Upper lobe of left lung (tissue), 6 donors: ENCODE data around the gene B4GALNT2. TPM values are rescaled to one million over a fixed set of nuclear protein-coding genes. Genes with fewer than 3 reads are reported as not detected.
A peak's percentile ranks its signal among the peaks of the same experiment; 100 is the strongest.

Source experiments
- ATAC-seq, 2 donors: fragments of 200-7000 bp; cut with Tn5 transposase; one replicate each; pipeline ENCODE4 v1.9.1; 2022; ENCODE audit warnings: mild to moderate bottlenecking in 2 of 2, moderate library complexity in 2 of 2; ENCODE audit not compliant: low FRiP score in 2 of 2
- DNase-seq, 2 donors: peaks; one replicate each; pipeline ENCODE4 v3.0.0-alpha.2; 2019 to 2020
- H3K27ac ChIP-seq, 4 donors: fragments of 200-600 bp; sonication (generic); one replicate each; pipeline ENCODE4 v1.5.1; 2016 to 2019
- H3K27me3 ChIP-seq, 4 donors: fragments of 200-600 bp; sonication (generic); one replicate each; pipeline ENCODE4 v1.5.1; 2017 to 2019
- H3K36me3 ChIP-seq, 4 donors: fragments of 200-600 bp; sonication (generic); one replicate each; pipeline ENCODE4 v1.5.1; 2016 to 2019
- H3K4me1 ChIP-seq, 4 donors: fragments of 200-600 bp; sonication (generic); one replicate each; pipeline ENCODE4 v1.5.1; 2018 to 2019
- H3K4me3 ChIP-seq, 4 donors: fragments of 200-600 bp; sonication (generic); one replicate each; pipeline ENCODE4 v1.5.1; 2017 to 2019; ENCODE audit warnings: mild to moderate bottlenecking in 2 of 4, moderate library complexity in 1 of 4
- H3K9me3 ChIP-seq, 4 donors: fragments of 200-600 bp; sonication (generic); one replicate each; pipeline ENCODE4 v1.5.1; 2018 to 2019
- EP300 ChIP-seq, 4 donors: sonication (generic); formaldehyde crosslinking; IDR thresholded peaks; one replicate each; pipeline ENCODE4 v1.5.1; 2017; ENCODE audit warnings: antibody characterized with exemption in 4 of 4, control low read depth in 2 of 4
- POLR2A ChIP-seq, 4 donors: fragments of 450-650 bp; IDR thresholded peaks; one replicate each; pipeline ENCODE4 v1.5.1; 2016 to 2017; ENCODE audit warnings: antibody characterized with exemption in 4 of 4, mild to moderate bottlenecking in 2 of 4
- POLR2AphosphoS5 ChIP-seq, 2 donors: sonication (generic); formaldehyde crosslinking; IDR thresholded peaks; one replicate each; pipeline ENCODE4 v1.5.1; 2017; ENCODE audit warnings: antibody characterized with exemption in 2 of 2
- WGBS, 2 donors: methylation state at CpG; one replicate each; pipeline ENCODE4 v1.1.5; 2017 to 2018; 5-methylcytosine and 5-hydroxymethylcytosine counted together
- total RNA-seq, 6 donors: library from RNA; depleted of rRNA in 4 of 6; stranded (reverse); fragments of >200 nt in 4 of 6; gene quantifications; one replicate each; pipeline versions ENCODE4 v1.1.0 to v1.2.1, GENCODE V29; 2016 to 2021
- TF ChIP-seq, protein P1 (sequence below), 6 experiments: fragments of 450-650 bp in 4 of 6; fragments of 200-600 bp in 2 of 6; sonication (generic) in 2 of 6; IDR thresholded peaks; one replicate each; pipeline ENCODE4 v1.5.1; 2016 to 2019; ENCODE audit warnings: antibody characterized with exemption in 6 of 6
- donor health status: DM: no; HTN: no; CAD: no; lungs with moderate emphysema.
- donor health status: DM: no; HTN: yes; CAD: no; lungs with severe emphysema.

Gene B4GALNT2
- total RNA-seq, 6 donors from 2014 or later = 0.11 to 1.0 (median 0.16) TPM

DNA sequence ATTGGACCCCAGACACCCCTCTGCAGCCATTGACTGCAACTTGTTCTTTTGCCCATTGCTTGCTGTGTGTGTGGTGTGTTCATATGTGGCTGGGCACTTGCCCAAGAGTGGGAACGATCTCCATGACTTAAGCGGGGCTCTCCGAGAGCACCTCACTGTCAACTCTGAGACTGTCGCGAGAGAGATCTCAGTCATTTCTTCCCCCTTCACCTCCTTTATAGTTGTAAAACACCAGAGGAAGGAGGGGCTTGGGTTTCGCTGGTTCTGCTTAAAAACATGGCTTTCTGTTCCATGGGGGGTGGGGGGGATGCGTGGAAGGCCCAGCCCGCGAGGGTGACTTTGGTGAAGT is 90.6 kb downstream of the B4GALNT2 start:
- no peak overlapping the region for H3K4me3 ChIP-seq
- TF ChIP-seq POLR2AphosphoS5 (IDR thresholded peaks at IDR 0.05) = no peak
- TF ChIP-seq, protein P1, sequence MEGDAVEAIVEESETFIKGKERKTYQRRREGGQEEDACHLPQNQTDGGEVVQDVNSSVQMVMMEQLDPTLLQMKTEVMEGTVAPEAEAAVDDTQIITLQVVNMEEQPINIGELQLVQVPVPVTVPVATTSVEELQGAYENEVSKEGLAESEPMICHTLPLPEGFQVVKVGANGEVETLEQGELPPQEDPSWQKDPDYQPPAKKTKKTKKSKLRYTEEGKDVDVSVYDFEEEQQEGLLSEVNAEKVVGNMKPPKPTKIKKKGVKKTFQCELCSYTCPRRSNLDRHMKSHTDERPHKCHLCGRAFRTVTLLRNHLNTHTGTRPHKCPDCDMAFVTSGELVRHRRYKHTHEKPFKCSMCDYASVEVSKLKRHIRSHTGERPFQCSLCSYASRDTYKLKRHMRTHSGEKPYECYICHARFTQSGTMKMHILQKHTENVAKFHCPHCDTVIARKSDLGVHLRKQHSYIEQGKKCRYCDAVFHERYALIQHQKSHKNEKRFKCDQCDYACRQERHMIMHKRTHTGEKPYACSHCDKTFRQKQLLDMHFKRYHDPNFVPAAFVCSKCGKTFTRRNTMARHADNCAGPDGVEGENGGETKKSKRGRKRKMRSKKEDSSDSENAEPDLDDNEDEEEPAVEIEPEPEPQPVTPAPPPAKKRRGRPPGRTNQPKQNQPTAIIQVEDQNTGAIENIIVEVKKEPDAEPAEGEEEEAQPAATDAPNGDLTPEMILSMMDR (IDR thresholded peaks at IDR 0.05) = no peak
- TF ChIP-seq POLR2A (IDR thresholded peaks at IDR 0.05) = no peak
- no peak for TF ChIP-seq EP300 (IDR thresholded peaks at IDR 0.05)
- WGBS, 2 donors = 33 to 52% methylated on average over 8 to 9 of the region's 9 CpGs
- DNase-seq (no peak), ATAC-seq (no peak)
- no peaks in the 10 kb centered on the region for H3K9me3 ChIP-seq
- peaks cover 0 to 9% (median 6%) of the 10 kb centered on the region in 4 donors for H3K27me3 ChIP-seq
- H3K36me3 ChIP-seq = peaks cover 0 to 31% (median 5%) of the 10 kb centered on the region in 4 donors
- H3K4me1 ChIP-seq = peaks cover 28 to 51% (median 40%) of the 10 kb centered on the region in 4 donors
- no peak overlapping the region for H3K27ac ChIP-seq

GRCh38 chr17:49223517-49224197 is 91.1 kb downstream of the B4GALNT2 start:
- Histone ChIP-seq H3K9me3 (no peaks in the 10 kb centered on the region), H3K4me1 (peaks cover 26 to 48% (median 35%) of the 10 kb centered on the region in 4 donors), H3K27me3 (peaks cover 0 to 9% (median 6%) of the 10 kb centered on the region in 4 donors), H3K36me3 (peaks cover 0 to 31% (median 5%) of the 10 kb centered on the region in 4 donors), H3K27ac (no peak overlapping the region), H3K4me3 (peak overlapping the region in 3 of 4 donors; percentile 16 to 38 (median 20))
- DNase-seq (peak; percentile 56 to 83), ATAC-seq (peak in 1 of 2 donors; percentile 69)
- 6 to 10% methylated on average over 16 to 31 of the region's 31 CpGs for WGBS, 2 donors
- TF ChIP-seq, protein P1 (IDR thresholded peaks at IDR 0.05) = peak; percentile 81 to 93 (median 84)
- TF ChIP-seq POLR2A (IDR thresholded peaks at IDR 0.05) (no peak), POLR2AphosphoS5 (IDR thresholded peaks at IDR 0.05) (no peak), EP300 (IDR thresholded peaks at IDR 0.05) (no peak)

- peaks cover 0 to 25% (median 5%) of the 10 kb centered on the region in 4 donors for H3K36me3 ChIP-seq
- DNase-seq (peak; percentile 36 to 92), ATAC-seq (peak in 1 of 2 donors; percentile 26)
- no peak overlapping the region for H3K27ac ChIP-seq
- no peaks in the 10 kb centered on the region for H3K9me3 ChIP-seq
- 4 to 6% methylated on average over 22 to 29 of the region's 95 CpGs for WGBS, 2 donors
- H3K27me3 ChIP-seq = peaks cover 0 to 9% (median 6%) of the 10 kb centered on the region in 4 donors
- H3K4me1 ChIP-seq = peaks cover 23 to 42% (median 30%) of the 10 kb centered on the region in 4 donors
- H3K4me3 ChIP-seq = peak overlapping the region in 3 of 4 donors; percentile 16 to 38 (median 20)
- TF ChIP-seq, protein P1 (IDR thresholded peaks at IDR 0.05) = no peak
- no peak for TF ChIP-seq EP300 (IDR thresholded peaks at IDR 0.05)
- TF ChIP-seq POLR2AphosphoS5 (IDR thresholded peaks at IDR 0.05) = no peak
- peak in 1 of 4 donors; percentile 14 for TF ChIP-seq POLR2A (IDR thresholded peaks at IDR 0.05)
These were observed 91.8 kb downstream of the B4GALNT2 start for GRCh38 chr17:49224198-49224996.

GRCh38 chr17:49224997-49225337 is 92.4 kb downstream of the B4GALNT2 start:
- ATAC-seq (no peak), DNase-seq (no peak)
- Histone ChIP-seq H3K27ac (no peak overlapping the region), H3K4me3 (peak overlapping the region in 2 of 4 donors; percentile 16 to 38), H3K36me3 (peaks cover 0 to 19% (median 2%) of the 10 kb centered on the region in 4 donors), H3K27me3 (peaks cover 0 to 14% (median 6%) of the 10 kb centered on the region in 4 donors), H3K9me3 (no peaks in the 10 kb centered on the region), H3K4me1 (peaks cover 22 to 44% (median 29%) of the 10 kb centered on the region in 4 donors)
- WGBS, 2 donors = 36 to 73% methylated on average over 2 to 9 of the region's 11 CpGs
- TF ChIP-seq POLR2AphosphoS5 (IDR thresholded peaks at IDR 0.05) (no peak), POLR2A (IDR thresholded peaks at IDR 0.05) (no peak), EP300 (IDR thresholded peaks at IDR 0.05) (no peak)
- TF ChIP-seq, protein P1 (IDR thresholded peaks at IDR 0.05) = no peak
